Measurements from ENCODE around the gene MAPKAPK2. TPM values are rescaled to one million over a fixed set of nuclear protein-coding genes. Genes with fewer than 3 reads are reported as not detected.

The MAPKAPK2 gene
- polyA plus RNA-seq, 1 of the 3 experiments (the other 2 are of a cell fraction), result 46.8 TPM

GRCh38 chr1:206699626-206700025 lies 14.9 kb downstream of the MAPKAPK2 start:
- Histone ChIP-seq H3K9me3 (no peaks in the 10 kb centered on the region), H4K20me1 (ENCODE audit: insufficient read depth) (peaks cover 100% of the 10 kb centered on the region), H3K4me2 (no peak overlapping the region), H3F3A (replicated peaks; ENCODE audit: insufficient read depth) (no peaks in the 10 kb centered on the region), H3K27me3 (ENCODE audit: insufficient read depth) (no peaks in the 10 kb centered on the region), H3K4me3 (ENCODE audit: low read depth in 2 of 2, low read length in 1 of 2) (no peak overlapping the region), H2AFZ (ENCODE audit: low read depth) (no peak overlapping the region), H3K9ac (no peak overlapping the region), H3K36me3 (replicated peaks in 1 of 2; ENCODE audit: control insufficient read depth in 1 of 2, insufficient read depth in 2 of 2, low read length in 1 of 2) (peaks cover 3 to 11% of the 10 kb centered on the region in 2 experiments), H3K27ac (ENCODE audit: low read depth in 2 of 2, low read length in 1 of 2) (no peak overlapping the region), H3K4me1 (ENCODE audit: control insufficient read depth in 1 of 2, insufficient read depth in 2 of 2, low read depth in 1 of 2, low read length in 1 of 2) (peaks cover 1 to 19% of the 10 kb centered on the region in 2 experiments; a peak in 1 of 4 replicates), H3K79me2 (ENCODE audit: insufficient read depth) (peaks cover 98% of the 10 kb centered on the region), H3K9me2 (no peaks in the 10 kb centered on the region)
- WGBS (ENCODE audit: low lambda C conversion rate), result 79% methylated on average over 4 of the region's 4 CpGs
- TF ChIP-seq MEF2A (IDR thresholded peaks at IDR 0.05; ENCODE audit: borderline replicate concordance, low read depth), result no peak
- no peak for TF ChIP-seq RXRA (IDR thresholded peaks at IDR 0.05; ENCODE audit: borderline replicate concordance, low read depth)
- no peak for TF ChIP-seq ZBTB33 (IDR thresholded peaks at IDR 0.05; ENCODE audit: borderline replicate concordance, low read depth)
- no peak for TF ChIP-seq CTCF (IDR thresholded peaks at IDR 0.05)
- no peak for TF ChIP-seq RFX5 (IDR thresholded peaks at IDR 0.05; ENCODE audit: low read length)
- no peak for TF ChIP-seq FOSL2 (IDR thresholded peaks at IDR 0.05; ENCODE audit: borderline replicate concordance, low read depth)
- no peak for TF ChIP-seq MXI1 (IDR thresholded peaks at IDR 0.05; ENCODE audit: low read depth, low read length)
- TF ChIP-seq NRF1 (IDR thresholded peaks at IDR 0.05; ENCODE audit: low read depth, low read length), result no peak
- no peak for DNase-seq
- ChIA-PET POLR2A (no interaction called here), CTCF (interaction anchor here (2.4 kb wide), 1 partner anchor 26 kb away, joined by 10 read pairs; no protein-coding TSS in a partner anchor)

GRCh38 chr1:206700445-206701036 lies 15.8 kb downstream of the MAPKAPK2 start:
- Histone ChIP-seq H3F3A (replicated peaks; ENCODE audit: insufficient read depth) (no peaks in the 10 kb centered on the region), H3K27ac (ENCODE audit: low read depth in 2 of 2, low read length in 1 of 2) (no peak overlapping the region), H2AFZ (ENCODE audit: low read depth) (no peak overlapping the region), H3K9ac (no peak overlapping the region), H3K4me2 (no peak overlapping the region), H3K9me3 (no peaks in the 10 kb centered on the region), H4K20me1 (ENCODE audit: insufficient read depth) (peaks cover 100% of the 10 kb centered on the region), H3K27me3 (ENCODE audit: insufficient read depth) (no peaks in the 10 kb centered on the region), H3K4me3 (ENCODE audit: low read depth in 2 of 2, low read length in 1 of 2) (no peak overlapping the region), H3K4me1 (ENCODE audit: control insufficient read depth in 1 of 2, insufficient read depth in 2 of 2, low read depth in 1 of 2, low read length in 1 of 2) (peaks cover 10 to 23% of the 10 kb centered on the region in 2 experiments; a peak in 2 of 4 replicates), H3K9me2 (no peaks in the 10 kb centered on the region), H3K79me2 (ENCODE audit: insufficient read depth) (peaks cover 98% of the 10 kb centered on the region), H3K36me3 (replicated peaks in 1 of 2; ENCODE audit: control insufficient read depth in 1 of 2, insufficient read depth in 2 of 2, low read length in 1 of 2) (peaks cover 3 to 10% of the 10 kb centered on the region in 2 experiments)
- TF ChIP-seq YY1 (IDR thresholded peaks at IDR 0.05; ENCODE audit: low read depth) (no peak), USF1 (IDR thresholded peaks at IDR 0.05; ENCODE audit: borderline replicate concordance, low read depth) (no peak), SMC3 (IDR thresholded peaks at IDR 0.05; ENCODE audit: low read depth, low read length) (no peak), FOXM1 (IDR thresholded peaks at IDR 0.05; ENCODE audit: low read depth) (no peak), TEAD4 (IDR thresholded peaks at IDR 0.05; ENCODE audit: borderline replicate concordance, insufficient read depth) (no peak), USF2 (IDR thresholded peaks at IDR 0.05; ENCODE audit: borderline replicate concordance, low read depth, low read length) (no peak), ZBTB33 (IDR thresholded peaks at IDR 0.05; ENCODE audit: borderline replicate concordance, low read depth) (no peak)
- ChIA-PET POLR2A (no interaction called here), CTCF (interaction anchor here (1.2 to 2.4 kb wide), 5 partner anchors 12 to 212 kb away, joined by 3 to 10 read pairs (median 6); no protein-coding TSS in a partner anchor)
- WGBS (ENCODE audit: low lambda C conversion rate), result 81% methylated on average over 2 of the region's 2 CpGs
- no peak for DNase-seq

Data from SK-N-SH (cell line).